DMS153 treated with DMSO at 0.1 percent for 48 hours (cell line): Measurements from ENCODE around the gene OGFOD2.

Source experiments
- DNase-seq: peaks from one replicate; lab custom pipeline; 2025; ENCODE audit not compliant: unreplicated experiment; lab: John Stamatoyannopoulos, UW

The OGFOD2 gene

GRCh38 chr12:122988036-122988435 lies 13.0 kb downstream of the OGFOD2 start:
- no peak for DNase-seq

GRCh38 chr12:122988612-122989212 lies 13.7 kb downstream of the OGFOD2 start:
- no peak for DNase-seq

GRCh38 chr12:122989225-122989839 lies 14.3 kb downstream of the OGFOD2 start:
- no peak for DNase-seq

- no peak for DNase-seq
These were observed 14.9 kb downstream of the OGFOD2 start for GRCh38 chr12:122989874-122990419.

- no peak for DNase-seq
These were observed 15.5 kb downstream of the OGFOD2 start for GRCh38 chr12:122990561-122990960.

- no peak for DNase-seq
These were observed 16.0 kb downstream of the OGFOD2 start for GRCh38 chr12:122990961-122991622.

GRCh38 chr12:122991623-122992275 lies 16.7 kb downstream of the OGFOD2 start:
- DNase-seq = no peak

- DNase-seq = no peak
These were observed 17.3 kb downstream of the OGFOD2 start for GRCh38 chr12:122992386-122992785.

GRCh38 chr12:122994140-122994675 lies 19.2 kb downstream of the OGFOD2 start:
- no peak for DNase-seq

- DNase-seq = no peak
These were observed 19.9 kb downstream of the OGFOD2 start for GRCh38 chr12:122994781-122995502.

GRCh38 chr12:122995503-122996187 lies 20.6 kb downstream of the OGFOD2 start:
- DNase-seq = no peak

- no peak for DNase-seq
These were observed 21.2 kb downstream of the OGFOD2 start for GRCh38 chr12:122996188-122996601.

- no peak for DNase-seq
These were observed 21.7 kb downstream of the OGFOD2 start for GRCh38 chr12:122996621-122997342.

GRCh38 chr12:122997343-122998250 lies 22.6 kb downstream of the OGFOD2 start:
- no peak for DNase-seq

GRCh38 chr12:122998316-122998715 lies 23.3 kb downstream of the OGFOD2 start:
- no peak for DNase-seq

GRCh38 chr12:122999196-122999946 lies 24.3 kb downstream of the OGFOD2 start:
- DNase-seq = no peak

- no peak for DNase-seq
These were observed 25.0 kb downstream of the OGFOD2 start for GRCh38 chr12:122999986-123000420.

- DNase-seq = no peak
These were observed 25.5 kb downstream of the OGFOD2 start for GRCh38 chr12:123000578-123000977.
